ENCODE data around the gene LAMTOR3.
A peak's percentile ranks its signal among the peaks of the same experiment; 100 is the strongest.

The LAMTOR3 gene

DNA sequence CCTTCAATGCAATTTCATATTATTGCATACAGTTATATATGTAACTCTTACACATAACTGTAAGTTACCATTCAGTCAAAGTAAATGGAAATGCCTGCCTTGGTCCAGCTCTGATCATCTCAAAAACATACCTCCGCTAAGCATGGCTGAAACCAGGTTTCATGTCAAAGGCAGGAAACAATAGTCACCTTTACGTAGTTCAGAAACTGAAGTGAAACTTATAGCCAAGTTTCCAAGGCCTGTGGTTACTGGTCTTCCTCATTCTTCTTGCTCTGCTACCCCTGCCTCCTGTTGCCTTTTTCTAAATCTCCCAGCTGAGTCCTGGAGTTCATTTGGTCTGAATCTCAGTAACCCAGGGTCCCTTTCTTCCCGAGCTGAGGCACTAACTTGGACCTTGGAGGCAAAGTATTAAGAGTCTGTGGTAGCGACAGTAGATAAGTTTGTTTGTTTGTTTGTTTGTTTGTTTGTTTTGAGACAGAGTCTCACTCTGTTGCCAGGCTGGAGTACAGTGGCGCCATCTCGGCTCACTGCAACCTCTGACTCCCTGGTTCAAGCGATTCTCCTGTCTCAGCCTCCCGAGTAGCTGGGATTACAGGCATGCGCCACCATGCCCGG, 46.8 kb downstream of the LAMTOR3 start:
- TF ChIP-seq, protein P1, sequence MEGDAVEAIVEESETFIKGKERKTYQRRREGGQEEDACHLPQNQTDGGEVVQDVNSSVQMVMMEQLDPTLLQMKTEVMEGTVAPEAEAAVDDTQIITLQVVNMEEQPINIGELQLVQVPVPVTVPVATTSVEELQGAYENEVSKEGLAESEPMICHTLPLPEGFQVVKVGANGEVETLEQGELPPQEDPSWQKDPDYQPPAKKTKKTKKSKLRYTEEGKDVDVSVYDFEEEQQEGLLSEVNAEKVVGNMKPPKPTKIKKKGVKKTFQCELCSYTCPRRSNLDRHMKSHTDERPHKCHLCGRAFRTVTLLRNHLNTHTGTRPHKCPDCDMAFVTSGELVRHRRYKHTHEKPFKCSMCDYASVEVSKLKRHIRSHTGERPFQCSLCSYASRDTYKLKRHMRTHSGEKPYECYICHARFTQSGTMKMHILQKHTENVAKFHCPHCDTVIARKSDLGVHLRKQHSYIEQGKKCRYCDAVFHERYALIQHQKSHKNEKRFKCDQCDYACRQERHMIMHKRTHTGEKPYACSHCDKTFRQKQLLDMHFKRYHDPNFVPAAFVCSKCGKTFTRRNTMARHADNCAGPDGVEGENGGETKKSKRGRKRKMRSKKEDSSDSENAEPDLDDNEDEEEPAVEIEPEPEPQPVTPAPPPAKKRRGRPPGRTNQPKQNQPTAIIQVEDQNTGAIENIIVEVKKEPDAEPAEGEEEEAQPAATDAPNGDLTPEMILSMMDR (IDR thresholded peaks at IDR 0.05; ENCODE audit: low read depth, low read length, missing control alignments): no peak
- no peak overlapping the region; the same call in 1 of the 2 replicates for H3K4me3 ChIP-seq (ENCODE audit: low read depth, low read length)
- DNase-seq (ENCODE audit: low read depth): peak; percentile 83

DNA sequence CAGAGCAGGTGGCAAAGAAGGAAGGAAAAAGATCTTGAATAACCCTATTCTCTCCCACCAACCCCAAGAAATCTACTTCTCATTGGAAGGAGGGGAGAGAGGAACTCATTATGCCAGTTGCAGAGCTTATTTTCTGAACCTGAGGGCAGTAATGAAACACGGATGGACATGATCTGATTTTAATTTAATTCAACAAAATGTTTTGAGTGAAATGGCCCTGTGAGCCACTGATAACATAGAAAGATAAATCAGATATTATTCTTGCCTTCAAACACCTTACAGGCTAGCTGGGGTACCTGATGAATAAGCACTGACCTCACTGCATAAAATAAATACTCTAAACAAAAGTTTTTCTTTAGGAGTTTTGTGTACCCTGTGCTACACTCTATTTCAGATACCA, 47.3 kb downstream of the LAMTOR3 start:
- DNase-seq (ENCODE audit: low read depth): no peak
- H3K4me3 ChIP-seq (ENCODE audit: low read depth, low read length): no peak overlapping the region; the same call in 1 of the 2 replicates
- TF ChIP-seq, protein P1 (IDR thresholded peaks at IDR 0.05; ENCODE audit: low read depth, low read length, missing control alignments): no peak

DNA sequence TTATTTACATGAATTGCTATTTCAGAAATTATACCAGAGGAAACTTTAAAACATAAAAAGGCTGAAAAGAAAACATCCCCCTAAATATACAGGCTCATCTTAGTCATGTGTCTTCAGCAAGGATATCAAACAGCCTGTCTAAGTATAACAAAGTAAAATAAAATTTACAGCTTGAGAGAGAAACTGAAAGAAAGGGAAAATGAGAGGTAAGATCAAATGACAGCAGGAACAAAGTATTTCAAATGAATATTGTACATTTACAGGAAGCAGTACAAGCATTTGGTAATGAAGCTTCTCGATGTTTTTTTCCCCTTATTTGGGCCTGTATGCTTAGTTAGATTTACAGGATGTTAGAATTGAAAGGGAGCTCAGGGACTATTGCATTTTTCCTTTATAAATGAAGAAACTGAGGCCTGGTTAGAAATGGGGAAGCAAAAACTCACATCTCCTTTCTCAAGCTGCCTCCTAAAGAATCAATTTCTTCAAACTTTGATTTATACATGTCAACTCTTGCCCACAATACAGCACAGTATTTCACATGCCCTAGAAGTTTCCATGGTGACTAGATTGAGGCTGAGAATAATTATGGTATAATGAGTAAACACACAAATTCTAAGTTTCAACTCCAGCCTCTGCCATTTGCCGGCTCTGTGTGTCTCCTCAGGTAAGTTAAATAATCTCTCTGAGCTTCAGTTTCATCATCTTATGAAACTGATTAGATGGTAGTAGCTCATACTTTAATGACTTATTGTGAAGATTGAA, 48.3 kb downstream of the LAMTOR3 start:
- no peak for DNase-seq (ENCODE audit: low read depth)
- H3K4me3 ChIP-seq (ENCODE audit: low read depth, low read length): no peak overlapping the region
- TF ChIP-seq, protein P1 (IDR thresholded peaks at IDR 0.05; ENCODE audit: low read depth, low read length, missing control alignments): no peak

DNA sequence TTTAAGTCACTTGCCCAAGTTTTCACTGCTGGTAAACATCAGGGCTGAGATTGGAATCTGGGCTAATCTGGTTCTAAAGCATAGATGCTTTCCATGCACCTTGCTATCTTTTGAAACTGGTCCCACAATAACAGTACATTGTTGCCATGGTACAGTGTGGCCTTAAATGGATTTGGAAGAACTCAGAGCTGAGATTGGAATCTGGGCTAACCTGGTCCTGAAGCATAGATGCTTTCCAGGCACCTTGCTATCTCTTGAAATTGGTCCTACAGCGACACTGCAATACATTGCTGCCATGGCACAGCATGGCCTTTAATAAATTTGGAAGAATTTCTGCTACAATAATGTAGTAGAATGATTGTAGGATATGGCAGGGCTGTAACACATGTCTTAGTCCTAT, 49.0 kb downstream of the LAMTOR3 start:
- no peak for DNase-seq (ENCODE audit: low read depth)
- TF ChIP-seq, protein P1 (IDR thresholded peaks at IDR 0.05; ENCODE audit: low read depth, low read length, missing control alignments): no peak
- no peak overlapping the region for H3K4me3 ChIP-seq (ENCODE audit: low read depth, low read length)

DNA sequence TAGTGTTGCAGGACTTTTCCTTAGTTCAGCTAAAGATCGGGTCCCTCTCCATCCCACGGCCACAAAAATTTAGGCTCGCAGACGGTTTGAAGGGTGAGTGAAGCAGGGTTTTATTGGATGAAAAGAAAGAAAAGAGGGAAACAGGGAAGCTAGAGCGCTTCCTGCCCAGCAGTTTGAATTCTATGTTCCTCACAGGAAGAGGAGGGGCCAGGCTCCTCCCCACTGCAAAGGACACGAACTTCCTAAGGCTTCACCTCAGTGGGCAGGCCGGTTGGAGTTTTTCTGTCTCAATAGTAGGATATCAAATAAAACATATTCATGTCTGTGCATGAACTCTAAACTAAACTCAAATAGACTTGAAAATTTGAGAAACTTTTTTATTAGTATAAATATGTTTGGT, 50.2 kb downstream of the LAMTOR3 start:
- no peak overlapping the region for H3K4me3 ChIP-seq (ENCODE audit: low read depth, low read length)
- no peak for DNase-seq (ENCODE audit: low read depth)
- TF ChIP-seq, protein P1 (IDR thresholded peaks at IDR 0.05; ENCODE audit: low read depth, low read length, missing control alignments): no peak

DNA sequence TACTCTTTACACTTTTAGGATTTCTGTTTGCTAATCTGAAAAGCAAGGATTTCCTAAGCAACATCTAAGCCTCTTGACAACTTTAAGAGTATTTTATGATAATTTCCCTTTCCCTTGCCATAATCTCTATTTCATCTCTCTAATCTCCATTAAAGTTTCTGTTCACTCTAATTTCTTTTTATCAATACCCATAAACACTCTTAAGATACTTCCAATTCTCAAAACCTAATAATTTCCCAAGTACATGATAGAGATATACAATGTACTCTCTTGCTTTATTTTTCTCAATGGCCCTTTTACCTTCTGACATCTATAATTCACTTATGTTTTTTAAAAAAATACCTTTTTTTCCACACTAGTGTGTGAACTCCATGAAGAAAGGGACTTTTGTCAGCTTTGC, 50.8 kb downstream of the LAMTOR3 start:
- TF ChIP-seq, protein P1 (IDR thresholded peaks at IDR 0.05; ENCODE audit: low read depth, low read length, missing control alignments): no peak
- no peak overlapping the region for H3K4me3 ChIP-seq (ENCODE audit: low read depth, low read length)
- no peak for DNase-seq (ENCODE audit: low read depth)
